ENCODE results near the gene ZNF433.

The ZNF433 gene

DNA sequence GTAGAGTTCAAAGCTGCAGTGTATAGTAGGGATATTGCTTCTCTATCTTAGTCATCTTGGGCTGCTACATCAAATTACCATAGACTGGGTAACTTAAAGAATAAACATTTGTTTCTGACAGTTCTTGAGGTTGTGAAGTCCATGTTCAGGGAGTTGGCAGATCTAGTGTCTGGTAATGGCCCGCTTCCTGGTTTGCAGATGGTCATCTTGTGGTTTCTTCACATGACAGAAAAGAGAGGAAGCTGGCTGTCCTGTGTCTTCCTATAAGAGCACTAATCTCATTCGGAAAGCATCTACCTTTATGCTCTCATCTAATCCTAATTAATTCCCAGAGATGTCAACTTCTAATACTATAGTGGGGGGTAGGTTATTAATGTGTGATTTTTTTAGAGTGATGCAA, 64.4 kb downstream of the ZNF433 start:
- no peaks in the 10 kb centered on the region for H3K4me1 Mint-ChIP-seq (ENCODE audit: low read depth)
- peaks cover 9% of the 10 kb centered on the region for H3K36me3 Mint-ChIP-seq (ENCODE audit: low read depth)
- peaks cover 13% of the 10 kb centered on the region for H3K9me3 Mint-ChIP-seq
- H3K4me3 Mint-ChIP-seq: no peak overlapping the region
- H3K27me3 Mint-ChIP-seq: no peaks in the 10 kb centered on the region
- H3K27ac Mint-ChIP-seq: no peak overlapping the region

DNA sequence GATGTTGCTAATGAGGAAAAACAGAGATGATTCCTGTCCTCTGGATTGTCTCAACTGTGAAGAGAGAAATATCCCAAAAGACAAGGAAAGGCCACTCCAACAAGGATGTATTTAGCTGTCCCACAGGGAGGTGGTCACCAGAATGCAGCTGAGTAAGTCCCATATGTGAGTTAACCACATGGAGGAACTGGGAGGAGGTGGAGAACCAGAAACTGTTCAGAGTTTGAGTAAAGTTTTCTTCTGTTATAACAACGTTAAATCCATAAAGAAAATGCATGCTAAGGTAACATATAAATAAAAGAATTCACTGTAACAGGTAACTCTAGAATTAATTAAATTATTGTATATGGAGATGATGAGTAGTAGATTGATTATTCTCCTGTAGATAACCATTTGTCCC, 65.3 kb downstream of the ZNF433 start:
- H3K9me3 Mint-ChIP-seq: peaks cover 9% of the 10 kb centered on the region
- H3K27ac Mint-ChIP-seq: no peak overlapping the region
- no peaks in the 10 kb centered on the region for H3K27me3 Mint-ChIP-seq
- H3K4me3 Mint-ChIP-seq: no peak overlapping the region
- H3K4me1 Mint-ChIP-seq (ENCODE audit: low read depth): peaks cover 7% of the 10 kb centered on the region
- peaks cover 9% of the 10 kb centered on the region for H3K36me3 Mint-ChIP-seq (ENCODE audit: low read depth)

DNA sequence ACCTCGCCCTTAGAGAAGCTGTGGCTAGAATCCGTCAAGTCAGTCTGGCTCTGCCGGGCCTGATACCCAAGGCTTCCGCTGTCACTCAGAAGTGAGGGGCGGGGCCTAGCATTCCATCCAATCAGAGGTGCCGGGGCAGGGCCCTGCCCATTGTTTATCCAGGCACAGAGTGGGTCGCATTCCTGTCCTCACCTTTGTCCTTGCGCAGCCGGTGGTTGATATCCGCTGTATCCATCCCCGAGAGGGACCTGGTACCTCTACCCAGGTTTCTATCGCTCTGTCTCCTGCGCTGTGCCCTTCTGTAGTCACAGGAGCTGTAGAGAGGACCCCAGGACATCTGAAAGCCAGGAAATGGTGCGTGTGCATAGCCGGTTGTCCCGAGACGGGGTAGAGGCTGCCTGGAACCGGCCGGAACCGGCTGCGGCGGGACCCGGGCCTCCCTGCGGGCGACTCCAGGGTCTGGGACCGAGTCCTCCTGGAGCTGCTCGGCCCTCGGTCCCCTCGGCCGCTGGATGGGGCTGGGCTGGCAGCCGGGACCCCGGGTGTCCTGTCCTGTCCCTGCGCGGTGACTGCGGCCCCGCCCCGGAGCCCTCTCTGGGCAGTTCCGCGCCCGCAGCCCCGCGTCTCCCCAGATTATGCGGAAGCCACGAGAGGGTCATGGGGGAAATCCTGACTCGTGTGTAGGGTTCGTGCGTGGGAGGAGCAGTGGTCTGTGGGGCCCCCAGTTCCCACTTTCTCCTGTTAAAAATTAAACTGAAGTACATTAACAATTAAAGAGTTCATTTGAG, 70.4 kb downstream of the ZNF433 start, which contains the start of gene ZNF763:
TSS of gene ZNF763 (plus strand) at position 183 of the 788 bp plus-strand sequence. CDS start at position 352, 169 bp downstream.
- H3K9me3 Mint-ChIP-seq: no peaks in the 10 kb centered on the region
- H3K4me3 Mint-ChIP-seq: peak within 1 kb of the TSS; percentile 85
- peaks cover 5% of the 10 kb centered on the region for H3K36me3 Mint-ChIP-seq (ENCODE audit: low read depth)
- peak within 1 kb of the TSS; percentile 69 for H3K27ac Mint-ChIP-seq
- H3K27me3 Mint-ChIP-seq: no peaks in the 10 kb centered on the region
- peaks cover 21% of the 10 kb centered on the region for H3K4me1 Mint-ChIP-seq (ENCODE audit: low read depth)
